ENCODE measurements around the gene FOXN4.

Gene FOXN4

DNA sequence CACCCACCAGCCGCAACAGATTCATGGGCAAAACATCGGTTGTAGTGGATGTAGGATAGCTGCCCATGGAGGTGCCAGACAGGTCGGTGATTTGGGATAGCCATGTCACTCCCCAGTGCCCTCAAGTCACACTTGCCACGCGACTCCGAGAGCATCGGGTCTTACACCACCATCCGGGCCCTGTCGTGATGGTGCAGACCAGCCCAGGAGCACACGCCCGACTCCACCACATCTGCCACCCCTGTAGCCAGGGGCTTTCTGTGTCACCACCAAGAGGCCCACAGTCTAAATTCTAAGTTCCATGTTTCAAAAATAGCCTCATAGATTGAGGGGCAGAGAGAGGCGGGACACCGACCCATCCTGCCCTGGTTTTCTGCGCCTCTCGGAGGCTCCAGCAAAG, 18.0 kb downstream of the FOXN4 start:
- DNase-seq (ENCODE audit: low read depth), result no peak
- no peak overlapping the region for H3K4me3 ChIP-seq (ENCODE audit: control insufficient read depth, low read depth, low read length)
- TF ChIP-seq, protein P1, sequence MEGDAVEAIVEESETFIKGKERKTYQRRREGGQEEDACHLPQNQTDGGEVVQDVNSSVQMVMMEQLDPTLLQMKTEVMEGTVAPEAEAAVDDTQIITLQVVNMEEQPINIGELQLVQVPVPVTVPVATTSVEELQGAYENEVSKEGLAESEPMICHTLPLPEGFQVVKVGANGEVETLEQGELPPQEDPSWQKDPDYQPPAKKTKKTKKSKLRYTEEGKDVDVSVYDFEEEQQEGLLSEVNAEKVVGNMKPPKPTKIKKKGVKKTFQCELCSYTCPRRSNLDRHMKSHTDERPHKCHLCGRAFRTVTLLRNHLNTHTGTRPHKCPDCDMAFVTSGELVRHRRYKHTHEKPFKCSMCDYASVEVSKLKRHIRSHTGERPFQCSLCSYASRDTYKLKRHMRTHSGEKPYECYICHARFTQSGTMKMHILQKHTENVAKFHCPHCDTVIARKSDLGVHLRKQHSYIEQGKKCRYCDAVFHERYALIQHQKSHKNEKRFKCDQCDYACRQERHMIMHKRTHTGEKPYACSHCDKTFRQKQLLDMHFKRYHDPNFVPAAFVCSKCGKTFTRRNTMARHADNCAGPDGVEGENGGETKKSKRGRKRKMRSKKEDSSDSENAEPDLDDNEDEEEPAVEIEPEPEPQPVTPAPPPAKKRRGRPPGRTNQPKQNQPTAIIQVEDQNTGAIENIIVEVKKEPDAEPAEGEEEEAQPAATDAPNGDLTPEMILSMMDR (conservative IDR thresholded peaks at IDR 0.05; ENCODE audit: control insufficient read depth, insufficient read depth, low read depth, low read length), result no peak

DNA sequence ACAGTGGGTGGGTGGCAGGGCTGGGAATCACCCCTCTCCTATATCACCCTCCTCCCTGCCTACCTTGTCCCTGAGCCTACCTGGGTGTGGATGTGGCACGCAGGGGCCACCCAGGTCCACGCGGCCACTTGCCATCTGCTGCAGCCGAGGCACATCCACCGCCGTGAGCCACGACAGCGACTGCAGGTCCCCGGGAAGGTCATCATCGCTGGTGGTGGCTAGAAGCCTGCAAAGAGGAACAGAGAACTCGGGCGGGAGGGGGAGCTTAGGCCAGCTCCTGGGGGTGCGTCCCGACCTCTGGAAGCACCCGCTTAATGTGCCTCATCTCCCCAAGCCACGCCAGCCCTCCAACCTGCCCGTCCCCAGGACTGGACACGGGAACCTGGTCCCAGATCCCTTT, 19.0 kb downstream of the FOXN4 start:
- H3K4me3 ChIP-seq (ENCODE audit: control insufficient read depth, low read depth, low read length), result no peak overlapping the region

DNA sequence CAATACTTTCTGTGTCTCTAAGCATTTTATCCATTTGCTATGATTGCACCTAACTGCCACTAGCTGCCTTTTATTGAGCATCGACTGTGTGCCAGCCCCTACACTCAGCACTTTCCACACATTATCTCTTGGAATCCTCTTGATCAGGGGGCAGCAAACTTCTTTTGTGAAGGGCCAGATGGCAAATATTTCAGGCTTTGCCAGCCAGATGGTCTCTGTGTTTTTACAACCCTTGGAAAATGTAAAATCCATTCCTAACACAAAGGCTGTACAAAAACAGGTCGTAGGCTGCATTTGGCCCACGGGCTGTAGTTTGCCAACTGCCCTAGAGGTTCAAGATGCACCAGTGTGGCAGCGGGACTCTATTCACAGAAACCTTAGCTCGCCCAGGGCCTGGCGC, 19.5 kb downstream of the FOXN4 start:
- TF ChIP-seq, protein P1 (conservative IDR thresholded peaks at IDR 0.05; ENCODE audit: control insufficient read depth, insufficient read depth, low read depth, low read length), result no peak
- no peak for DNase-seq (ENCODE audit: low read depth)
- H3K4me3 ChIP-seq (ENCODE audit: control insufficient read depth, low read depth, low read length), result no peak overlapping the region

More for the DNA sequence above, 19.0 kb downstream of the FOXN4 start:
- TF ChIP-seq, protein P1 (conservative IDR thresholded peaks at IDR 0.05; ENCODE audit: control insufficient read depth, insufficient read depth, low read depth, low read length), result no peak
- no peak for DNase-seq (ENCODE audit: low read depth)

DNA sequence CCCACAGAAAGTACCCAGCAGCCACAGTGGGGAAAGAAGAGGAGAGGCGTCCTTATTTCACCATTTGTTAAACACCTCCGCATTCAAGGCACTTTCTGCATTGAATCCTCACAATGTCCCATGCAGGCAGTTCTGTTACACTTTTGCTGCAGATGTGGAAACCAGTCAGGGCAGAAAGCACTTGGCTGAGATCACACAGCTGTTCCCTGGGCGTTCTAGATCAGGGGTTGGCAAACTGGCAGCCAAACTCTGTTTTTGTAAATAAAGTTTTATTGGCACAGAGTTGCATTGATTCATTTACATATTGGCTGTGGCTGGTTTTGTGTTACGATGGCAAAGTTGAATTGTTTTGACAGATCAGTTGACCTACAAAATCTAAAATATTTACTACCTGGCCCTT, 20.1 kb downstream of the FOXN4 start:
- DNase-seq (ENCODE audit: low read depth), result no peak
- TF ChIP-seq, protein P1 (conservative IDR thresholded peaks at IDR 0.05; ENCODE audit: control insufficient read depth, insufficient read depth, low read depth, low read length), result no peak
- H3K4me3 ChIP-seq (ENCODE audit: control insufficient read depth, low read depth, low read length), result no peak overlapping the region

DNA sequence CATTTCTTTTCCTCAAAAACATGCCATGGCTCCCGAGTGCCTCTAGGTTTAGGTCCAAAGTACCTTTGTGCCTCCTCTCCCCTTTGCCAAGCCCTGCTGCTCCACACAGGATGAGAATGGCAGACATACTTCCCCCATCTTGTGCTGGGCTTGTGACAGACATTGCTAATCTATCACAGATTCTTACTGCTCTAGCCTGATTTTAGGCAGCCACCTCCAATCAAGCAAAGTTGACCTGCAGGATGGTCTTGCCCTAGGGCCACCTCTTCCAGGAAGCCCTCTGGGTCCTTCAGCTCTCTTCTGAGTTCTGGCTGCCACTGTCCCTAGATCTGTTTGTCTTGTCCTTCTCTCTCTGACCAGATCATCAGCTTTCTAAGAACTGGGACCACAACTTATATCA, 20.5 kb downstream of the FOXN4 start:
- no peak overlapping the region for H3K4me3 ChIP-seq (ENCODE audit: control insufficient read depth, low read depth, low read length)
- TF ChIP-seq, protein P1 (conservative IDR thresholded peaks at IDR 0.05; ENCODE audit: control insufficient read depth, insufficient read depth, low read depth, low read length), result no peak
- DNase-seq (ENCODE audit: low read depth), result no peak

DNA sequence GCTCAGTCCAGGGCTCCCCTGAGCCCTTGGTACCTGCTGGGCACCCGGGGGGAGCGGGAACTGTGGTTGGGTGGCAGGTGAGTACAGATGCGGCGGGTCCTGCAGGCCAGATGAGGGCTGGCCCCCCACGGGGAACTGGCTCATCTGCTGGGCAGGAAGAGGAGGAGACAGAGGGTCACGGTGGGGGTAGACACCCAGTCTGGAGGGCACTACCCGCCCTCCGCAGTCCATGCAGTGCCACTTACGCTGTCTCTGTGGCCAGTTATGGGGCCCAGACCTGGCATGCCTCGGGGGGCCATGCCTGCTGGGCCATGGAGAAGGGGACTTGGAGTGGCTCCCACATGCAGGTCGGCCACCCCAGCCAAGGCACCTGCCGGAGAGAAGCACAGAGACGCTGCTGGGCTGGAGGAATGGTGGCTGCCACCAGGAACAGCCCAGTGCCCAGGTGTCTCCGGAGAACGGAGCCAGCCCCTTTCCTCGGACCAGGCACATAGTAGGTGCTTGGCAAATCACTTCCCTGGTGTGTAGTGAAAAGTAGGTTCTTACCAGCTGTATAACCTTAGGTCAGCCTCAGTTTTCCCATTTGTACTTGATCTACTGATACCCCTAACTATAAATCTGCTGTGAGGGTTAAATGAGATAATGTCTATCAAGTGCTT, 21.1 kb downstream of the FOXN4 start:
- H3K4me3 ChIP-seq (ENCODE audit: control insufficient read depth, low read depth, low read length), result no peak overlapping the region
- TF ChIP-seq, protein P1 (conservative IDR thresholded peaks at IDR 0.05; ENCODE audit: control insufficient read depth, insufficient read depth, low read depth, low read length), result no peak
- no peak for DNase-seq (ENCODE audit: low read depth)

DNA sequence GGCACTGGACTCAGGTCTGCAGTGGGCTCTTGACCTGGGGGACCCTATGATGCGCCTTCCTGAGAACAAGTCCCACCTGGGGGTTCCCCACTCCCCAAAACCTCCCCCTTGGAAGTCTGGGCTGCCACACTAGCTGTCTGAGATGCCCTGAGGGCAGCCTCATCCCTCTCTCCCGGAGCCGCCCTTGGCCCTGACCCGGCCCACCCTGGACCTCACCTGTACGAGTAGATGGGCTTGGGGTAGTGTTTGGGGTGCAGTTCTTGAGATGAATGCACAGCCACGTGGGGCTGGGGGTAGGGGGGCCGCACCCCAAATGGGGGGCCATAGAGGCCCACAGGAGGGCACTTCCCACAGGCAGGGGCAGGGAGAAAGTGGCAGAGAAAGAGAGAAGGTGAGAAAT, 21.9 kb downstream of the FOXN4 start:
- H3K4me3 ChIP-seq (ENCODE audit: control insufficient read depth, low read depth, low read length), result no peak overlapping the region
- TF ChIP-seq, protein P1 (conservative IDR thresholded peaks at IDR 0.05; ENCODE audit: control insufficient read depth, insufficient read depth, low read depth, low read length), result no peak
- no peak for DNase-seq (ENCODE audit: low read depth)
